Esophagus squamous epithelium (tissue), 4 donors: ENCODE measurements around the gene CHRM1.

Source experiments
- CTCF ChIP-seq, 6 experiments: fragments of 450-650 bp in 4 of 6; fragments of 200-600 bp in 2 of 6; sonication (generic) in 2 of 6; IDR thresholded peaks; one replicate each; pipeline ENCODE4 v1.5.1; 2016 to 2019; ENCODE audit warnings: antibody characterized with exemption in 6 of 6, mild to moderate bottlenecking in 4 of 6, moderate library complexity in 4 of 6
- POLR2A ChIP-seq, 4 donors: fragments of 450-650 bp; IDR thresholded peaks; one replicate each; pipeline ENCODE4 v1.6.1; 2017; ENCODE audit warnings: antibody characterized with exemption in 4 of 4, mild to moderate bottlenecking in 4 of 4, moderate library complexity in 3 of 4

GRCh38 chr11:62925745-62926679, 4.8 kb upstream of the CHRM1 start:
- TF ChIP-seq CTCF (IDR thresholded peaks at IDR 0.05) = no peak
- TF ChIP-seq POLR2A (IDR thresholded peaks at IDR 0.05) = no peak
